Right lobe of liver (tissue), 6 donors: Measurements from ENCODE around the gene KLF11. TPM values are rescaled to one million over a fixed set of nuclear protein-coding genes. Genes with fewer than 3 reads are reported as not detected.

Experiments
- ATAC-seq, 4 donors: fragments of 200-7000 bp; cut with Tn5 transposase; one replicate each; pipeline ENCODE4 v1.9.1; 2020; ENCODE audit warnings: mild to moderate bottlenecking in 4 of 4, moderate library complexity in 4 of 4
- DNase-seq, 3 donors: peaks; one replicate each; pipeline ENCODE4 v3.0.0-alpha.2; 2020
- H3K27ac ChIP-seq, 3 donors: fragments of 200-600 bp; one replicate each; pipeline ENCODE4 v1.8.0; 2022
- H3K27me3 ChIP-seq, 2 donors: fragments of 200-600 bp; one replicate each; pipeline ENCODE4 v1.8.0; 2022
- H3K36me3 ChIP-seq, 4 donors: fragments of 200-600 bp; sonication (generic) in 1 of 4; one replicate each; pipeline versions ENCODE4 v1.5.1 to v1.8.0; 2017 to 2022; ENCODE audit warnings: control low read depth in 1 of 4
- H3K4me1 ChIP-seq, 4 donors: fragments of 200-600 bp; sonication (generic) in 1 of 4; one replicate each; pipeline versions ENCODE4 v1.5.1 to v1.8.0; 2017 to 2022; ENCODE audit warnings: control low read depth in 1 of 4
- H3K4me3 ChIP-seq, 3 donors: fragments of 200-600 bp; one replicate each; pipeline ENCODE4 v1.8.0; 2022
- H3K9me3 ChIP-seq, 4 donors: fragments of 200-600 bp; sonication (generic) in 1 of 4; one replicate each; pipeline versions ENCODE4 v1.5.1 to v1.8.0; 2017 to 2022; ENCODE audit warnings: control low read depth in 1 of 4
- POLR2A ChIP-seq: fragments of 450-650 bp; IDR thresholded peaks from one replicate; pipeline ENCODE4 v1.6.1; 2017; ENCODE audit warnings: antibody characterized with exemption, mild to moderate bottlenecking
- WGBS: methylation state at CpG from one replicate; pipeline ENCODE4 v1.1.6; 2018; ENCODE audit warnings: low coverage, low lambda C conversion rate; ENCODE audit not compliant: insufficient coverage; ENCODE audit errors: missing lambda C conversion rate; 5-methylcytosine and 5-hydroxymethylcytosine counted together
- intact Hi-C, 2 donors: fragments of 100-400 bp; cut with DNase I; formaldehyde crosslinking; loops; one replicate each; pipeline versions ENCODE4 v1.11.2 to v1.14.1; 2022
- total RNA-seq, 6 experiments: library from RNA; depleted of rRNA in 2 of 6; stranded (reverse); fragments of >200 nt in 2 of 6; fragmentation: NEBNext Ultra II Directional in 3 of 6; extraction: Animal tissue kit (Norgen Biotek cat#: 25700) in 3 of 6; gene quantifications; one replicate each; pipeline versions ENCODE4 v1.1.0 to v1.2.4, GENCODE V29; 2016 to 2023
- TF ChIP-seq, protein P1 (sequence below), 4 donors: fragments of 200-600 bp in 3 of 4; fragments of 450-650 bp in 1 of 4; IDR thresholded peaks; one replicate each; pipeline versions ENCODE4 v1.5.1 to v1.8.0; 2016 to 2022; ENCODE audit warnings: antibody characterized with exemption in 4 of 4, mild to moderate bottlenecking in 2 of 4
- donor health status: DM: no; HTN: yes; CAD: no.
- donor health status: DM: no; HTN: no; CAD: no.
- donor health status: DM: no; HTN: no; CAD: no.
- donor health status: DM: no; HTN: yes; CAD: no.
- donor health status: DM: no; HTN: yes; CAD: no.

Gene KLF11
- total RNA-seq, 6 experiments from 2014 or later = 10.9 to 40.1 (median 27.8) TPM

- no peaks in the 10 kb centered on the region for H3K4me1 ChIP-seq
- H3K27ac ChIP-seq = no peak overlapping the region
- H3K9me3 ChIP-seq = no peaks in the 10 kb centered on the region
- H3K4me3 ChIP-seq = no peak overlapping the region
- TF ChIP-seq, protein P1, sequence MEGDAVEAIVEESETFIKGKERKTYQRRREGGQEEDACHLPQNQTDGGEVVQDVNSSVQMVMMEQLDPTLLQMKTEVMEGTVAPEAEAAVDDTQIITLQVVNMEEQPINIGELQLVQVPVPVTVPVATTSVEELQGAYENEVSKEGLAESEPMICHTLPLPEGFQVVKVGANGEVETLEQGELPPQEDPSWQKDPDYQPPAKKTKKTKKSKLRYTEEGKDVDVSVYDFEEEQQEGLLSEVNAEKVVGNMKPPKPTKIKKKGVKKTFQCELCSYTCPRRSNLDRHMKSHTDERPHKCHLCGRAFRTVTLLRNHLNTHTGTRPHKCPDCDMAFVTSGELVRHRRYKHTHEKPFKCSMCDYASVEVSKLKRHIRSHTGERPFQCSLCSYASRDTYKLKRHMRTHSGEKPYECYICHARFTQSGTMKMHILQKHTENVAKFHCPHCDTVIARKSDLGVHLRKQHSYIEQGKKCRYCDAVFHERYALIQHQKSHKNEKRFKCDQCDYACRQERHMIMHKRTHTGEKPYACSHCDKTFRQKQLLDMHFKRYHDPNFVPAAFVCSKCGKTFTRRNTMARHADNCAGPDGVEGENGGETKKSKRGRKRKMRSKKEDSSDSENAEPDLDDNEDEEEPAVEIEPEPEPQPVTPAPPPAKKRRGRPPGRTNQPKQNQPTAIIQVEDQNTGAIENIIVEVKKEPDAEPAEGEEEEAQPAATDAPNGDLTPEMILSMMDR (IDR thresholded peaks at IDR 0.05) = no peak
- no peak for TF ChIP-seq POLR2A
- ATAC-seq (no peak), DNase-seq (peak in 1 of 3 donors; percentile 23)
- no CpG with 5 or more reads among the region's 8 CpGs for WGBS
- no peaks in the 10 kb centered on the region for H3K36me3 ChIP-seq
- intact Hi-C loops = loop anchor here in 1 of 2 donors (5.0 kb wide), 1 partner anchor 359 kb away; no protein-coding TSS in a partner anchor
- no peaks in the 10 kb centered on the region for H3K27me3 ChIP-seq
These were observed 30.4 kb downstream of the KLF11 start for GRCh38 chr2:10073706-10074105.

DNA sequence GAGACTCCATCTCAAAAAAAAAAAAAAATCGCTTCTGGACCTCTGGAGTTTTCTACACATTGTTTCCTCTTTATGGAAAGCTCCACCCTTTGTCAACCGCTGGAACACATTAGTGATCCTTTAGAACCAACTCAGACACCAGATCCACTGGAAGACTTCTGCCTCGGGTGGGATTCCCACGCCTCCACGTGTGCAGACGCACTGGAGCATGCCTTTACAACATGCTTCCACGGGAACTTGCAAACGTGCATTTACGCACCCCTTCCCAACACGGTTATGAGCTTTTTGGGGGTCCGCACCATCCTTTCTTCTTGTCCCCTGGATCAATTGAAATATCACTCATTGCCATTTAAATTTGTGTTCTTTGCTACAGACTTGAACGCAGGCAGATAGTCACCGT lies 31.8 kb downstream of the KLF11 start:
- H3K4me1 ChIP-seq = peaks cover 0 to under 1% (median 0%) of the 10 kb centered on the region in 4 donors
- intact Hi-C loops = no loop called here

DNA sequence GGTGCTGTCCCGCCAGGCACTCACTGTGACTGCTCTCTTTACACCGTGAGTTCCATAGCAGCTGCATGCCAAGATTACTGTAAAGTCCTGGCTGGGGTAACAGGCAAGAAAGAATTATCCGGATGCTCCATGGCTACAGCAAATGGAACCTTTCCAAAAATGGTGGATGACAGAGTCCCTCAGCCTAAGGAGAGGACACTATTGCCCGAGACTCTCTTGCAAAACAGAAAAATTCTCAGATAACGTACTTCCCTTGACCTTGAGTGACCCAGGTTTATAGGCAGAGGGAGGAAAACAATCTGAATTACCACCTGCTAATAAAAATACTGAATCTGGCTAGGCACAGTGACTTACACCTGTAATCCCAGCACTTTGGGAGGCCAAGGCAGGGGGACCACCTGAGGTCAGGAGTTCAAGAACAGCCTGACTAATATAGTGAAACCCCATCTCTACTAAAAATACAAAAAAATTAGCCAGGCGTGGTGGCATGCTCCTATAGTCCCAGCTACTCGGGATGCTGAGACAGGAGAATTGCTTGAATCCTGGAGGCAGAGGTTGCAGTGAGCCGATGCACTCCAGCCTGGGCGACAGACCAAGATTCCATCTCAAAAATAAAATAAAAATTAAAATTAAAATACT lies 32.3 kb downstream of the KLF11 start:
- ATAC-seq (peak; percentile 14 to 48 (median 40)), DNase-seq (peak in 1 of 3 donors; percentile 1)
- no peaks in the 10 kb centered on the region for H3K36me3 ChIP-seq
- intact Hi-C loops = no loop called here
- H3K27ac ChIP-seq = no peak overlapping the region
- peaks cover 0 to 6% (median 0%) of the 10 kb centered on the region in 4 donors for H3K4me1 ChIP-seq
- WGBS = 47% methylated on average over 9 of the region's 9 CpGs
- H3K9me3 ChIP-seq = no peaks in the 10 kb centered on the region
- peaks cover 0 to 6% of the 10 kb centered on the region in 2 donors for H3K27me3 ChIP-seq
- H3K4me3 ChIP-seq = no peak overlapping the region
- TF ChIP-seq POLR2A = no peak
- TF ChIP-seq, protein P1 (IDR thresholded peaks at IDR 0.05) = no peak

More for the DNA sequence above, 31.8 kb downstream of the KLF11 start:
- H3K27ac ChIP-seq = no peak overlapping the region
- ATAC-seq (no peak), DNase-seq (peak in 1 of 3 donors; percentile 22)
- H3K9me3 ChIP-seq = no peaks in the 10 kb centered on the region
- no peaks in the 10 kb centered on the region for H3K27me3 ChIP-seq
- no peaks in the 10 kb centered on the region for H3K36me3 ChIP-seq
- WGBS = 56% methylated on average over 11 of the region's 13 CpGs
- no peak overlapping the region for H3K4me3 ChIP-seq
- no peak for TF ChIP-seq POLR2A
- TF ChIP-seq, protein P1 (IDR thresholded peaks at IDR 0.05) = no peak

DNA sequence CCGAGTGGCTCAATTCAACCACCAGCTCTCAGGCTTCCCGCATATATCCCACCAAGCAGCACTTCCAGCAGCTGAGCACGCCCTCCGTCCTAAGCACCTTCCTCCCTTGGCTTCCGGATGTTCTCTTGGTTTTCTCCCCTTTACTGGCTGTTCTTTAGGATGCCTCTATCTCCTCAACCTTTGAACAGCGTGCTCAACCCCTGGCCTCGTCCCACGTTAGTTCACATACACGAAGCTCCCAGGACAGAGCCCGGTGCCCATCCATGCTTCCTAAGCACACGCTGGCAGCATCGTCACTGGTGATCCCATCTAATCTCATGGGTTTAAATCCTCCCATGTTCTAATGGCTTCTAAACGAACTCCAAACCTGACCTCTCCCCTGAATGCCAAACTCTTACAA lies 33.2 kb downstream of the KLF11 start:
- no peaks in the 10 kb centered on the region for H3K36me3 ChIP-seq
- intact Hi-C loops = no loop called here
- no peak overlapping the region for H3K4me3 ChIP-seq
- TF ChIP-seq, protein P1 (IDR thresholded peaks at IDR 0.05) = no peak
- TF ChIP-seq POLR2A = no peak
- H3K27me3 ChIP-seq = peaks cover 0 to 7% of the 10 kb centered on the region in 2 donors
- no peak overlapping the region for H3K27ac ChIP-seq
- WGBS = 60% methylated on average over 12 of the region's 13 CpGs
- DNase-seq = peak in 1 of 3 donors; percentile 22
- no peak for ATAC-seq
- H3K9me3 ChIP-seq = no peaks in the 10 kb centered on the region
- H3K4me1 ChIP-seq = peaks cover 0 to 7% (median 0%) of the 10 kb centered on the region in 4 donors
